Ishikawa (cell line): ENCODE results near the gene DNAJC27.

Source experiments
- EP300 ChIP-seq: IDR thresholded peaks from 2 replicates; pipeline ENCODE4 v1.6.1; 2012; ENCODE audit warnings: borderline replicate concordance
- FOXM1 ChIP-seq: IDR thresholded peaks from 2 replicates; pipeline ENCODE4 v1.6.1; 2012; ENCODE audit warnings: low read depth, borderline replicate concordance
- RAD21 ChIP-seq: IDR thresholded peaks from 2 replicates; pipeline ENCODE4 v1.6.1; 2012; ENCODE audit warnings: low read depth
- TCF12 ChIP-seq: IDR thresholded peaks from 2 replicates; pipeline ENCODE4 v1.6.1; 2012; ENCODE audit warnings: low read depth
- YY1 ChIP-seq: IDR thresholded peaks from 2 replicates; pipeline ENCODE4 v1.6.1; 2012; ENCODE audit warnings: low read depth

DNA sequence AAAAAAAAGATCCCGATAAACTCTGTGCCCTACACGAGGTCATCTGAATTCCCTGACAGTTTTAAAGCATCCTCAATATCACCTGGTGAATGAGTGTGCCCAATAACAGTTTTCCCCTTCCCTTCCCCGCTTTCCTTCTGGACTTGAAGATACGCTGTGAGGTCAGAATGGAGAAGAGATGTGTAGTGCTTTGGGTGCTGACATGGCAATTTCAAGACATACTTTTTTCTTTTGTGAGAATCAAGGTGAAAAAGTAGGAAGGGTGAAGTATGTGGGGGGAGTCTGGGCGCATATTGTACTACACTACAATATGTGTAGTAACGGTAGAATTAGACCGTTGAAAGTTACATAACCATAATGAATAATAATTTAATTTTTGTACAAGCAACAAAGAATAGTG lies 21.7 kb downstream of the DNAJC27 start:
- TF ChIP-seq TCF12, result no peak
- TF ChIP-seq FOXM1, result no peak
- TF ChIP-seq RAD21, result no peak
- no peak for TF ChIP-seq EP300
- TF ChIP-seq YY1, result no peak
